Fibroblast of lung (primary cell): ENCODE data around the gene C3orf85. TPM values are rescaled to one million over a fixed set of nuclear protein-coding genes. Genes with fewer than 3 reads are reported as not detected.
A peak's percentile ranks its signal among the peaks of the same experiment; 100 is the strongest.

Experiments
- DNase-seq, 2 donors: peaks; one replicate each; pipeline versions ENCODE4 v3.0.0 to v3.0.0-alpha.2; 2010; ENCODE audit warnings: low read depth in 2 of 2
- H2AFZ ChIP-seq: 2 replicates; pipeline ENCODE4 v1.5.1; 2012; ENCODE audit warnings: low read length, control low read depth, inconsistent platforms
- H3K27ac ChIP-seq: 2 replicates; pipeline ENCODE4 v1.5.1; 2011; ENCODE audit warnings: low read length, control low read depth; ENCODE audit not compliant: insufficient read depth
- H3K27me3 ChIP-seq: 2 replicates; pipeline ENCODE4 v1.5.1; 2011; ENCODE audit warnings: mild to moderate bottlenecking, low read length; ENCODE audit not compliant: control insufficient read depth, insufficient read depth
- H3K36me3 ChIP-seq: 2 replicates; pipeline ENCODE4 v1.5.1; 2011; ENCODE audit warnings: low read length; ENCODE audit not compliant: control insufficient read depth, insufficient read depth
- H3K4me1 ChIP-seq: 2 replicates; pipeline ENCODE4 v1.5.1; 2011; ENCODE audit warnings: low read length; ENCODE audit not compliant: control insufficient read depth, insufficient read depth; ENCODE audit errors: extremely low read depth
- H3K4me2 ChIP-seq: 2 replicates; pipeline ENCODE4 v1.5.1; 2011; ENCODE audit warnings: low read length, control low read depth; ENCODE audit not compliant: insufficient read depth; ENCODE audit errors: extremely low read depth
- H3K4me3 ChIP-seq, 4 experiments: fragments of 200-600 bp in 1 of 4; sonication (generic) in 1 of 4; replicated peaks in 1 of 4; 2 replicates each; pipeline ENCODE4 v1.5.1; 2011 to 2016; ENCODE audit warnings: low read length in 4 of 4, low read depth in 3 of 4, mild to moderate bottlenecking in 3 of 4, control low read depth in 2 of 4, inconsistent platforms in 1 of 4, mixed read lengths in 1 of 4; ENCODE audit not compliant: insufficient read depth in 1 of 4; ENCODE audit errors: control extremely low read depth in 1 of 4
- H3K79me2 ChIP-seq: 2 replicates; pipeline ENCODE4 v1.5.1; 2012; ENCODE audit warnings: mild to moderate bottlenecking, low read length, inconsistent platforms; ENCODE audit not compliant: control insufficient read depth, insufficient read depth
- H3K9ac ChIP-seq: 2 replicates; pipeline ENCODE4 v1.5.1; 2011; ENCODE audit warnings: mild to moderate bottlenecking, low read length, control low read depth; ENCODE audit not compliant: insufficient read depth
- H3K9me3 ChIP-seq: 2 replicates; pipeline ENCODE4 v1.5.1; 2012; ENCODE audit warnings: low read depth, low read length; ENCODE audit not compliant: control insufficient read depth, insufficient read depth
- H4K20me1 ChIP-seq: 2 replicates; pipeline ENCODE4 v1.5.1; 2011; ENCODE audit warnings: low read length; ENCODE audit not compliant: control insufficient read depth, insufficient read depth; ENCODE audit errors: extremely low read depth
- CTCF ChIP-seq, 2 donors: IDR thresholded peaks in 1 of 2; conservative IDR thresholded peaks in 1 of 2; 1 replicate in 1 of 2; 2 replicates in 1 of 2; pipeline ENCODE4 v1.5.1; 2011 to 2012; ENCODE audit warnings: low read length in 2 of 2, control low read depth in 1 of 2, inconsistent platforms in 1 of 2, low read depth in 1 of 2, mild to moderate bottlenecking in 1 of 2
- EZH2 ChIP-seq: IDR thresholded peaks from 2 replicates; pipeline ENCODE4 v1.5.1; 2012; ENCODE audit warnings: low read length, control low read depth, mild to moderate bottlenecking; ENCODE audit errors: missing control alignments
- polyA minus RNA-seq: library from RNA; depleted of rRNA, polyadenylated mRNA; stranded (reverse); fragments of >200 nt; gene quantifications from 2 replicates; pipeline ENCODE4 v1.2.3, GENCODE V29; 2011; ENCODE audit warnings: low replicate concordance
- polyA plus RNA-seq, 2 donors: library from polyadenylated mRNA; depleted of rRNA in 1 of 2; stranded (reverse) in 1 of 2; unstranded in 1 of 2; fragments of >200 nt; gene quantifications; 2 replicates each; pipeline ENCODE4 v1.2.1, GENCODE V29; 2011 to 2012; ENCODE audit warnings: missing spikeins in 1 of 2
- total RNA-seq: library from RNA; depleted of rRNA; stranded (reverse); fragments of >200 nt; gene quantifications from 2 replicates; pipeline ENCODE4 v1.2.1, GENCODE V29; 2014

The C3orf85 gene
- total RNA-seq (not detected in 2 replicates), polyA plus RNA-seq (not detected in 2 replicates), polyA minus RNA-seq (not detected in 2 replicates)
- polyA plus RNA-seq (2012), result not detected in 2 replicates

DNA sequence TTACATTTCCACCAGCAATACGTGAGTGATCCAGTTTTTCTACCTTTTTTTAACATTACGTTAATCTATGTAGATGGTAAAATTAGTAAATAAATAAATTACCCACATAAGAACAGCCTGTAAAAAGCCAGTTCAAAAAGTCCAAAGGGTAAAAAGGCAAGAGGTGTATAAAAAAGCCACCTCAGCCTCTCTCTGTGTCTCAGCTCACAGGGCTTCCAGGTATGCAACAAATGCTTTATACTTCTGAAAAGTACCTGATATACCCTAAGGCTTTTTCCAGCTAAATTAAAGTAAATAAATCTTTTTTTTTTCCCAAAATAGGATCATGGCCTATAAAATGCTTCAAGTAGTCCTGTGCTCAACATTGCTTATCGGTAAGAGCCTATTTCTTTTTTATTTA is at the start of gene C3orf85:
Gene C3orf85, plus strand, starts transcription at position 197 of the 400 bp plus-strand sequence. Its CDS starts 129 bp downstream, at position 326.
- DNase-seq, result no peak
- no peak within 1 kb of the TSS for H3K9ac ChIP-seq
- no peaks in the 10 kb centered on the region for H4K20me1 ChIP-seq
- no peaks in the 10 kb centered on the region for H3K36me3 ChIP-seq
- H3K4me3 ChIP-seq, result no peak within 1 kb of the TSS
- no peaks in the 10 kb centered on the region for H3K4me1 ChIP-seq
- H3K27me3 ChIP-seq, result no peaks in the 10 kb centered on the region
- H2AFZ ChIP-seq, result no peak within 1 kb of the TSS
- H3K79me2 ChIP-seq, result no peaks in the 10 kb centered on the region
- no peak within 1 kb of the TSS for H3K27ac ChIP-seq
- TF ChIP-seq EZH2 (no peak), CTCF (conservative IDR thresholded peaks at IDR 0.05 in 1 of 2, IDR thresholded peaks at IDR 0.05 in 1 of 2; ENCODE audit: low read depth in 1 of 2, low read length in 2 of 2) (no peak)
- H3K9me3 ChIP-seq, result no peaks in the 10 kb centered on the region
- H3K4me2 ChIP-seq, result no peak within 1 kb of the TSS

DNA sequence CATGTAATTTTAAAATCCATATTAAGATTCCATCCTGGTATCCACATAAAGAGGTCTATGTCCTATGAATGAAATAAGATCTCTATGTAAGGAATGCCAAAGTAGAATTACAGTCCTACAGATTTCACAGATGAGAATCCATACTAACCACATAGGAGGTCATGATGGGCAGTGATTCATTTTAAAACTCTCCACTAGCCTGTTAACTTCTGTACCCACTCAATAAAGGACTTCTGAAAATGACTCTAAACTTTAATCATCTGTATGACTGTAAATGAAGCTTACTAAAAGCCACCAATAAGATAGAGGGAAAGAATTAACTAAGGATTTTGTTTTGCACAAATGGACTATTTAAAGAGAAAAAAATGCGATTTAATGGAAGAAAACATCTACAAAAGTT is 47.3 kb upstream of the C3orf85 start:
- TF ChIP-seq CTCF (conservative IDR thresholded peaks at IDR 0.05 in 1 of 2, IDR thresholded peaks at IDR 0.05 in 1 of 2; ENCODE audit: low read depth in 1 of 2, low read length in 2 of 2), result no peak
- TF ChIP-seq EZH2, result no peak
- peak in 1 of 2 donors; percentile 6 for DNase-seq
- H3K4me2 ChIP-seq, result no peak overlapping the region
- H3K4me1 ChIP-seq, result no peaks in the 10 kb centered on the region
- H3K36me3 ChIP-seq, result no peaks in the 10 kb centered on the region
- H3K9me3 ChIP-seq, result no peaks in the 10 kb centered on the region
- H4K20me1 ChIP-seq, result no peaks in the 10 kb centered on the region
- no peak overlapping the region for H2AFZ ChIP-seq
- no peak overlapping the region for H3K4me3 ChIP-seq
- no peak overlapping the region for H3K9ac ChIP-seq
- H3K27me3 ChIP-seq, result no peaks in the 10 kb centered on the region
- H3K27ac ChIP-seq, result no peak overlapping the region
- no peaks in the 10 kb centered on the region for H3K79me2 ChIP-seq

DNA sequence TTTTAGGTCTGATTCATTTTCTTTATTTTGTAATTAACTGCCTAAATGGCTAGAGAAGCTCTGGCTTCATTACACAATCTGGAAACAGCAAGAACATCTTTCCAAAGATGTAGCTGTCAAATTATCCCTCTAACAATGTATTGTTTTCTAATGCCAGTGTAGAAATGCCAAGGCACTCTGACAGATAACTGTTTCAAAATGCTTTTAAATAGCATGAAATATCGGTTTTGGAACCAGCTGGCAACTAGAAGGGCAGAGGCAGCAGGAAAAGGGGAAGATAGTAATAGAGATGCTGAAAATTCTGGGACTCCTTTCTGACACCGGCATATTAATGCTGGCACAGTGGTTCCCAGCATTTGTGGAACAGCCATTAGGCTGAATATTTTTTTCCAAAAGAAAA is 44.7 kb upstream of the C3orf85 start:
- Histone ChIP-seq H2AFZ (no peak overlapping the region), H4K20me1 (no peaks in the 10 kb centered on the region), H3K27me3 (no peaks in the 10 kb centered on the region), H3K4me3 (no peak overlapping the region), H3K36me3 (no peaks in the 10 kb centered on the region), H3K4me2 (no peak overlapping the region), H3K79me2 (no peaks in the 10 kb centered on the region), H3K4me1 (no peaks in the 10 kb centered on the region), H3K27ac (no peak overlapping the region), H3K9ac (no peak overlapping the region), H3K9me3 (no peaks in the 10 kb centered on the region)
- TF ChIP-seq EZH2 (no peak), CTCF (conservative IDR thresholded peaks at IDR 0.05 in 1 of 2, IDR thresholded peaks at IDR 0.05 in 1 of 2; ENCODE audit: low read depth in 1 of 2, low read length in 2 of 2) (no peak)
- DNase-seq, result peak in 1 of 2 donors; percentile 2
